Activated naive CD4-positive, alpha-beta T cell treated with anti-CD3 and anti-CD28 coated beads, Interleukin-2, amount 10 ng/mL, durations not matched to agents 7 days and 5 days (primary cell): ENCODE results near the gene PLTP.

Experiments used
- CTCF ChIA-PET: fragments of 350-600 bp; sonication (Branson Sonifier 250); formaldehyde crosslinking; loops from one replicate; lab custom pipeline; 2021; ENCODE audit warnings: antibody characterized with exemption; lab: Charles Lee
- DNase-seq: peaks from one replicate; pipeline ENCODE4 v3.0.0-alpha.2; 2020
- H3K27ac Mint-ChIP-seq: one replicate; pipeline ENCODE4 v1.8.0; 2021; ENCODE audit warnings: mild to moderate bottlenecking, moderate library complexity, mixed read lengths
- H3K27me3 Mint-ChIP-seq: one replicate; pipeline ENCODE4 v1.8.0; 2021; ENCODE audit warnings: mild to moderate bottlenecking, mixed read lengths
- H3K36me3 Mint-ChIP-seq: one replicate; pipeline ENCODE4 v1.8.0; 2021; ENCODE audit warnings: mixed read lengths
- H3K4me1 Mint-ChIP-seq: one replicate; pipeline ENCODE4 v1.8.0; 2021; ENCODE audit warnings: mixed read lengths
- H3K4me3 Mint-ChIP-seq: one replicate; pipeline ENCODE4 v1.8.0; 2021; ENCODE audit warnings: mild to moderate bottlenecking, moderate library complexity, mixed read lengths
- H3K9me3 Mint-ChIP-seq: one replicate; pipeline ENCODE4 v1.8.0; 2021; ENCODE audit warnings: mixed read lengths

The PLTP gene

GRCh38 chr20:45892049-45892825 is 19.7 kb downstream of the PLTP start:
- peak overlapping the region; percentile 58 for H3K27ac Mint-ChIP-seq
- H3K27me3 Mint-ChIP-seq: peaks cover 14% of the 10 kb centered on the region
- CTCF ChIA-PET: interaction anchor here (1.2 to 1.4 kb wide), 2 partner anchors 69 to 93 kb away, joined by 3 to 6 read pairs; no protein-coding TSS in a partner anchor
- no peak for DNase-seq
- peaks cover 6% of the 10 kb centered on the region for H3K36me3 Mint-ChIP-seq
- H3K9me3 Mint-ChIP-seq: no peaks in the 10 kb centered on the region
- H3K4me3 Mint-ChIP-seq: peak overlapping the region; percentile 91
- peaks cover 35% of the 10 kb centered on the region for H3K4me1 Mint-ChIP-seq

GRCh38 chr20:45890985-45891983 is 20.7 kb downstream of the PLTP start, which contains the start of the genes CTSA and NEURL2:
CTSA (plus strand) TSS chr20:45891335; CDS start chr20:45891569, 234 bp downstream.
NEURL2 (minus strand) TSS chr20:45891208; CDS start chr20:45890991, 217 bp downstream.
- peak; percentile 93 for DNase-seq
- H3K9me3 Mint-ChIP-seq: no peaks in the 10 kb centered on the region
- peak within 1 kb of the TSS; percentile 89 for H3K27ac Mint-ChIP-seq
- peak within 1 kb of the TSS; percentile 91 for H3K4me3 Mint-ChIP-seq
- CTCF ChIA-PET: interaction anchor here (1.0 to 1.5 kb wide), 5 partner anchors 10 to 49 kb away, joined by 3 to 8 read pairs (median 3); partner anchors contain the start of gene ZSWIM1
- peaks cover 6% of the 10 kb centered on the region for H3K36me3 Mint-ChIP-seq
- H3K27me3 Mint-ChIP-seq: peaks cover 14% of the 10 kb centered on the region
- peaks cover 35% of the 10 kb centered on the region for H3K4me1 Mint-ChIP-seq

- Mint-ChIP-seq H3K9me3 (no peaks in the 10 kb centered on the region), H3K4me1 (peaks cover 39% of the 10 kb centered on the region), H3K36me3 (peaks cover 3% of the 10 kb centered on the region), H3K4me3 (peak overlapping the region; percentile 91), H3K27ac (peak overlapping the region; percentile 89), H3K27me3 (peaks cover 14% of the 10 kb centered on the region)
- DNase-seq: peak; percentile 64
- CTCF ChIA-PET: interaction anchor here (0.9 to 1.6 kb wide), 11 partner anchors 9 to 91 kb away, joined by 3 to 8 read pairs (median 3); partner anchors contain the start of gene ZSWIM1
Measured at GRCh38 chr20:45890077-45890984, 21.6 kb downstream of the PLTP start.

- Mint-ChIP-seq H3K4me3 (no peak overlapping the region), H3K36me3 (peaks cover 10% of the 10 kb centered on the region), H3K4me1 (peaks cover 49% of the 10 kb centered on the region), H3K9me3 (no peaks in the 10 kb centered on the region), H3K27ac (no peak overlapping the region), H3K27me3 (peaks cover 14% of the 10 kb centered on the region)
- no peak for DNase-seq
- CTCF ChIA-PET: interaction anchor here (1.6 kb wide), 1 partner anchor 82 kb away, joined by 4 read pairs; no protein-coding TSS in a partner anchor
Measured at GRCh38 chr20:45888681-45889080, 23.3 kb downstream of the PLTP start.

GRCh38 chr20:45887346-45887715 is 24.6 kb downstream of the PLTP start, which contains the start of gene SPATA25:
SPATA25 (minus strand) TSS chr20:45887622; CDS start chr20:45887590, 32 bp downstream.
- no peak within 1 kb of the TSS for H3K27ac Mint-ChIP-seq

GRCh38 chr20:45886590-45887345 is 25.2 kb downstream of the PLTP start:
- CTCF ChIA-PET: interaction anchor here (1.0 kb wide), 1 partner anchor 54 kb away, joined by 3 read pairs; the partner anchor contains the start of gene SNX21
- no peak for DNase-seq
- peaks cover 14% of the 10 kb centered on the region for H3K27me3 Mint-ChIP-seq
- peaks cover 19% of the 10 kb centered on the region for H3K36me3 Mint-ChIP-seq
- peaks cover 49% of the 10 kb centered on the region for H3K4me1 Mint-ChIP-seq
- no peak overlapping the region for H3K27ac Mint-ChIP-seq
- no peaks in the 10 kb centered on the region for H3K9me3 Mint-ChIP-seq
- H3K4me3 Mint-ChIP-seq: no peak overlapping the region

More at GRCh38 chr20:45887346-45887715, 24.6 kb downstream of the PLTP start, which contains the start of gene SPATA25:
- Mint-ChIP-seq H3K4me1 (peaks cover 50% of the 10 kb centered on the region), H3K4me3 (no peak within 1 kb of the TSS), H3K36me3 (peaks cover 19% of the 10 kb centered on the region), H3K9me3 (no peaks in the 10 kb centered on the region), H3K27me3 (peaks cover 14% of the 10 kb centered on the region)
- CTCF ChIA-PET: interaction anchor here (1.0 kb wide), 1 partner anchor 54 kb away, joined by 3 read pairs; the partner anchor contains the start of gene SNX21
- DNase-seq: no peak

GRCh38 chr20:45883100-45883469 is 28.9 kb downstream of the PLTP start:
- peaks cover 25% of the 10 kb centered on the region for H3K36me3 Mint-ChIP-seq
- H3K27me3 Mint-ChIP-seq: no peaks in the 10 kb centered on the region
- no peak overlapping the region for H3K27ac Mint-ChIP-seq
- no peak for DNase-seq
- CTCF ChIA-PET: interaction anchor here (2.8 kb wide), 1 partner anchor 83 kb away, joined by 7 read pairs; no protein-coding TSS in a partner anchor
- H3K9me3 Mint-ChIP-seq: no peaks in the 10 kb centered on the region
- peaks cover 45% of the 10 kb centered on the region for H3K4me1 Mint-ChIP-seq
- H3K4me3 Mint-ChIP-seq: peak overlapping the region; percentile 27

- Mint-ChIP-seq H3K4me1 (peaks cover 45% of the 10 kb centered on the region), H3K9me3 (no peaks in the 10 kb centered on the region), H3K27ac (no peak overlapping the region)
Measured at GRCh38 chr20:45882469-45883099, 29.4 kb downstream of the PLTP start.

GRCh38 chr20:45880988-45881788 is 30.8 kb downstream of the PLTP start, which contains the start of gene ZSWIM1:
ZSWIM1 (plus strand) TSS chr20:45881227; CDS start chr20:45882593, 1,366 bp downstream.
- DNase-seq: peak; percentile 100

More at GRCh38 chr20:45882469-45883099, 29.4 kb downstream of the PLTP start:
- peak overlapping the region; percentile 49 for H3K4me3 Mint-ChIP-seq
- DNase-seq: no peak
- H3K27me3 Mint-ChIP-seq: no peaks in the 10 kb centered on the region
- CTCF ChIA-PET: interaction anchor here (2.1 to 2.8 kb wide), 2 partner anchors 8 to 83 kb away, joined by 7 to 8 read pairs; partner anchors contain the start of gene NEURL2
- H3K36me3 Mint-ChIP-seq: peaks cover 25% of the 10 kb centered on the region

GRCh38 chr20:45878076-45878761 is 33.7 kb downstream of the PLTP start:
- Mint-ChIP-seq H3K4me3 (no peak overlapping the region), H3K27ac (no peak overlapping the region), H3K36me3 (peaks cover 18% of the 10 kb centered on the region), H3K27me3 (no peaks in the 10 kb centered on the region), H3K4me1 (peaks cover 22% of the 10 kb centered on the region), H3K9me3 (no peaks in the 10 kb centered on the region)
- DNase-seq: no peak
- CTCF ChIA-PET: interaction anchor here (0.6 kb wide), 1 partner anchor 1417 kb away, joined by 4 read pairs; no protein-coding TSS in a partner anchor

More at GRCh38 chr20:45880988-45881788, 30.8 kb downstream of the PLTP start, which contains the start of gene ZSWIM1:
- H3K4me3 Mint-ChIP-seq: peak within 1 kb of the TSS; percentile 89
- CTCF ChIA-PET: interaction anchor here (1.4 to 2.8 kb wide), 3 partner anchors 9 to 81 kb away, joined by 3 to 8 read pairs (median 7); partner anchors contain the start of gene NEURL2
- peaks cover 28% of the 10 kb centered on the region for H3K36me3 Mint-ChIP-seq
- H3K9me3 Mint-ChIP-seq: no peaks in the 10 kb centered on the region
- peak within 1 kb of the TSS; percentile 91 for H3K27ac Mint-ChIP-seq
- H3K4me1 Mint-ChIP-seq: peaks cover 44% of the 10 kb centered on the region
- H3K27me3 Mint-ChIP-seq: no peaks in the 10 kb centered on the region
